ENCODE results near the gene CDKN1C. TPM values are rescaled to one million over a fixed set of nuclear protein-coding genes. Genes with fewer than 3 reads are reported as not detected.

The CDKN1C gene
- total and polyA plus RNA-seq, 4 donors: 2.6 to 10.2 (median 3.5) TPM

DNA sequence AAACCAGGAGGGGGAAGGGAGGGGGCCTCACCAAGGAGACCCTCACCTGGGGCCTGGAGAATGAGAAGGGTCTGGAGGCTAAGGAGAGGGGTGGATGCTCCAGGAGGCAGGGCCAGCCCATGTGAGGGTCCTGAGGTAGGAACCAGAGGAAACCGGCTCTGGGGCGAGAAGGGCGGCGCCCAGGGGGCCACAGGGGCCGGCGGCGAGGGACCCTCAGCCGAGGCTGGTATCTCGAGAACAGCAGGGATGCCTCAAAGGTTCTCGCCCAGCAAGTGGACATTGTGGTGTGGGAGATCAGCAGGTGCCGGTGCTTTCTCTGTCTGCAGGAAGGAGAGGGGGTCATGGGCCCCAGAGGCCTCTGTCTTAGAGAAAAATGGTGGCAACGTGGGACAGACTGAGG lies 47.9 kb downstream of the CDKN1C start:
- Histone ChIP-seq H3K9ac (ENCODE audit: low read depth in 1 of 2, low read length in 2 of 2) (no peak overlapping the region), H3K4me3 (ENCODE audit: low read depth in 1 of 3, low read length in 3 of 3) (no peak overlapping the region), H3K27ac (ENCODE audit: low read depth in 1 of 2, low read length in 2 of 2) (no peak overlapping the region), H3K4me1 (ENCODE audit: control insufficient read depth in 4 of 4, insufficient read depth in 4 of 4, low read length in 3 of 4) (no peaks in the 10 kb centered on the region), H3K27me3 (ENCODE audit: control insufficient read depth in 4 of 4, insufficient read depth in 4 of 4, low read length in 3 of 4) (no peaks in the 10 kb centered on the region), H3K36me3 (ENCODE audit: control insufficient read depth in 4 of 4, insufficient read depth in 3 of 4, low read depth in 1 of 4, low read length in 3 of 4) (no peaks in the 10 kb centered on the region), H3K9me3 (ENCODE audit: control insufficient read depth in 4 of 4, low read length in 3 of 4) (no peaks in the 10 kb centered on the region)
- DNase-seq (ENCODE audit: low spot score): no peak
- TF ChIP-seq SP1 (IDR thresholded peaks at IDR 0.05) (no peak), FOXA1 (IDR thresholded peaks at IDR 0.05) (no peak), JUND (IDR thresholded peaks at IDR 0.05) (no peak), RAD21 (IDR thresholded peaks at IDR 0.05) (no peak), EGR1 (IDR thresholded peaks at IDR 0.05; ENCODE audit: low read depth in 2 of 2) (no peak), FOXA2 (IDR thresholded peaks at IDR 0.05) (no peak), CTCF (IDR thresholded peaks at IDR 0.05; ENCODE audit: low read depth, low read length, missing input control) (no peak), NR2F2 (IDR thresholded peaks at IDR 0.05) (no peak), YY1 (IDR thresholded peaks at IDR 0.05) (no peak), HNF4A (conservative IDR thresholded peaks at IDR 0.05) (no peak), RXRA (IDR thresholded peaks at IDR 0.05) (no peak), ATF3 (IDR thresholded peaks at IDR 0.05) (no peak), GABPA (IDR thresholded peaks at IDR 0.05 in 1 of 2, conservative IDR thresholded peaks at IDR 0.05 in 1 of 2) (no peak), HNF4G (IDR thresholded peaks at IDR 0.05) (no peak), TAF1 (conservative IDR thresholded peaks at IDR 0.05) (no peak)
- TF ChIP-seq, protein P1, sequence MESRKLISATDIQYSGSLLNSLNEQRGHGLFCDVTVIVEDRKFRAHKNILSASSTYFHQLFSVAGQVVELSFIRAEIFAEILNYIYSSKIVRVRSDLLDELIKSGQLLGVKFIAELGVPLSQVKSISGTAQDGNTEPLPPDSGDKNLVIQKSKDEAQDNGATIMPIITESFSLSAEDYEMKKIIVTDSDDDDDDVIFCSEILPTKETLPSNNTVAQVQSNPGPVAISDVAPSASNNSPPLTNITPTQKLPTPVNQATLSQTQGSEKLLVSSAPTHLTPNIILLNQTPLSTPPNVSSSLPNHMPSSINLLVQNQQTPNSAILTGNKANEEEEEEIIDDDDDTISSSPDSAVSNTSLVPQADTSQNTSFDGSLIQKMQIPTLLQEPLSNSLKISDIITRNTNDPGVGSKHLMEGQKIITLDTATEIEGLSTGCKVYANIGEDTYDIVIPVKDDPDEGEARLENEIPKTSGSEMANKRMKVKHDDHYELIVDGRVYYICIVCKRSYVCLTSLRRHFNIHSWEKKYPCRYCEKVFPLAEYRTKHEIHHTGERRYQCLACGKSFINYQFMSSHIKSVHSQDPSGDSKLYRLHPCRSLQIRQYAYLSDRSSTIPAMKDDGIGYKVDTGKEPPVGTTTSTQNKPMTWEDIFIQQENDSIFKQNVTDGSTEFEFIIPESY (IDR thresholded peaks at IDR 0.05): no peak
- TF ChIP-seq, protein P2, sequence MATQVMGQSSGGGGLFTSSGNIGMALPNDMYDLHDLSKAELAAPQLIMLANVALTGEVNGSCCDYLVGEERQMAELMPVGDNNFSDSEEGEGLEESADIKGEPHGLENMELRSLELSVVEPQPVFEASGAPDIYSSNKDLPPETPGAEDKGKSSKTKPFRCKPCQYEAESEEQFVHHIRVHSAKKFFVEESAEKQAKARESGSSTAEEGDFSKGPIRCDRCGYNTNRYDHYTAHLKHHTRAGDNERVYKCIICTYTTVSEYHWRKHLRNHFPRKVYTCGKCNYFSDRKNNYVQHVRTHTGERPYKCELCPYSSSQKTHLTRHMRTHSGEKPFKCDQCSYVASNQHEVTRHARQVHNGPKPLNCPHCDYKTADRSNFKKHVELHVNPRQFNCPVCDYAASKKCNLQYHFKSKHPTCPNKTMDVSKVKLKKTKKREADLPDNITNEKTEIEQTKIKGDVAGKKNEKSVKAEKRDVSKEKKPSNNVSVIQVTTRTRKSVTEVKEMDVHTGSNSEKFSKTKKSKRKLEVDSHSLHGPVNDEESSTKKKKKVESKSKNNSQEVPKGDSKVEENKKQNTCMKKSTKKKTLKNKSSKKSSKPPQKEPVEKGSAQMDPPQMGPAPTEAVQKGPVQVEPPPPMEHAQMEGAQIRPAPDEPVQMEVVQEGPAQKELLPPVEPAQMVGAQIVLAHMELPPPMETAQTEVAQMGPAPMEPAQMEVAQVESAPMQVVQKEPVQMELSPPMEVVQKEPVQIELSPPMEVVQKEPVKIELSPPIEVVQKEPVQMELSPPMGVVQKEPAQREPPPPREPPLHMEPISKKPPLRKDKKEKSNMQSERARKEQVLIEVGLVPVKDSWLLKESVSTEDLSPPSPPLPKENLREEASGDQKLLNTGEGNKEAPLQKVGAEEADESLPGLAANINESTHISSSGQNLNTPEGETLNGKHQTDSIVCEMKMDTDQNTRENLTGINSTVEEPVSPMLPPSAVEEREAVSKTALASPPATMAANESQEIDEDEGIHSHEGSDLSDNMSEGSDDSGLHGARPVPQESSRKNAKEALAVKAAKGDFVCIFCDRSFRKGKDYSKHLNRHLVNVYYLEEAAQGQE (IDR thresholded peaks at IDR 0.05): no peak
- TF ChIP-seq, protein P3, sequence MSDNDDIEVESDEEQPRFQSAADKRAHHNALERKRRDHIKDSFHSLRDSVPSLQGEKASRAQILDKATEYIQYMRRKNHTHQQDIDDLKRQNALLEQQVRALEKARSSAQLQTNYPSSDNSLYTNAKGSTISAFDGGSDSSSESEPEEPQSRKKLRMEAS (IDR thresholded peaks at IDR 0.05): no peak
- 84% methylated on average over 12 of the region's 12 CpGs for WGBS

Measured in liver (tissue), 9 donors.